ENCODE data around the gene MYO3B.
"Not testable (repeated sequence)": the region's sequence is repeated elsewhere in the genome, so short reads cannot be mapped to it uniquely, and the experiment has no call there.

The MYO3B gene

DNA sequence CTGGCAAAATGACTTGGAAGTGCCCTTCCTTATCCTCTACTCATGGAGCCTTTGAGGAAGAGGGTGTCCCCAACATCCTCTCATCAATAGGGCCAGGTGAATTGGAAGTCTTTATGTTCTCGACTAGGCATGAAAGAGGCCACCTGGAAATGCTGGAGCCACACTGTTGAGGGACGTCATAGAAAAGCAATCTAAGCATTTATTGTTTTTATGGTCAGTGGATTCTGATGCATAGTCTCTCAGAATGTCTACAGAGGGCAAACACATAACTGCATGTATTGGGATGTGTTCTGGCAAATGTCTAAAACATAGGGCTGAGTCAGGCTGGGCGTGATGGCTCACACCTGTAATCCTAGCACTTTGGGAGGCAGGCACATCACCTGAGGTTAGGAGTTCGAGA is 290.6 kb downstream of the MYO3B start:
- DNase-seq (ENCODE audit: low read depth): no peak

DNA sequence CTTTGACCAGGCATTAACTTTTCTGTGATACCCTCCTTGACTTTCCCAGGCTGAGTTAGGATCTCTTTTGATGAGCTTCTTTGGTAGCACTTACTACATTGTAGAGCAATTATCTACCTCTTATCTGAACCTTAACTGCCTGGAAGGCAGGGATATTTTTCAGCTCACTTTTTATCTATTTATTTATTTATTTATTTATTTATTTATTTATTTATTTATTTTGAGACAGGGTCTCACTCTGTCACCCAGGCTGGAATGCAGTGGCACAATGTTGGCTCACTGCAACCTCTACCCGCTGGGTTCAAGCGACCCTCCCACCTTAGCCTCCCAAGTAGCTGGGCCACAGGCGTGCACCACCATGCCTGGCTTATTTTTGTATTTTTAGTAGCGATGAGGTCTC is 294.6 kb downstream of the MYO3B start:
- not testable (repeated sequence) for DNase-seq (ENCODE audit: low read depth)

DNA sequence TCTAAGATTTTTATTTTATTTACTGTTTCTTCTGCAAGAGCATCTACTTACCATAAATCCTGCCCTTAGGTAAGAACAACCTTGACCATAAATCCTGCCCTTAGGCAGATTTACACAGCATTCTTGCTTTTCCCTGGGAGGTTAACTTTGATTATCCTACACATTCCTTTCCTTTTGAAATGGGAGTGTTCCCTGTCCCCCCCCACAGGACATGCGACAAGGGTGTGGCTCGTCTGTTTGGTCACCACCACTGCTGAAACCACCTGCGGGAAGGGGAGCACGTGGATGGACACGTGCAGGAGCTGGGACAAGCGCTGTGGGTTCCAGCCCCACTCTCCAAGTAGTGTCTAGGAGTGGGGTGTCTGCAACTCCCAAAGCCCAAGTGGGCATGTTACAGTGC is 297.9 kb downstream of the MYO3B start:
- DNase-seq (ENCODE audit: low read depth): no peak

DNA sequence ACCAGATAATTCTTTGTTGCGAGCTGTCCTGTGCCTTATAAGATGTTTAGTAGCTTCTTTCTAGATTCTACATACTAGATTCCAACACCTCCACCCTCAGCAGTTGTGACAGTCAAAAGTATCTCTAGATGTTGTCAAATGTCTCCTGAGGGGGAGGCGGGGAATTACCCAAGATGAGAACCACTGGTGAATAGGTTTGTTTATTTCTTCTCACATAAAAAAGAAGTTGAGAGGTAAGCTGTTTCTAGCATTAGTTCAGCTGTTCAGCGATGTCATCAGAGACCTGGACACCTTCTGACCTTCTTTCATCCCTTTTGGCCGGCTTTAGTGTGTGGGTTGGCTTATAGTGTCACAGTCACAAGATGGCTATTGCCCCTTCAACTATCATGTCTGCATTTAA is 299.7 kb downstream of the MYO3B start:
- no peak for DNase-seq (ENCODE audit: low read depth)

DNA sequence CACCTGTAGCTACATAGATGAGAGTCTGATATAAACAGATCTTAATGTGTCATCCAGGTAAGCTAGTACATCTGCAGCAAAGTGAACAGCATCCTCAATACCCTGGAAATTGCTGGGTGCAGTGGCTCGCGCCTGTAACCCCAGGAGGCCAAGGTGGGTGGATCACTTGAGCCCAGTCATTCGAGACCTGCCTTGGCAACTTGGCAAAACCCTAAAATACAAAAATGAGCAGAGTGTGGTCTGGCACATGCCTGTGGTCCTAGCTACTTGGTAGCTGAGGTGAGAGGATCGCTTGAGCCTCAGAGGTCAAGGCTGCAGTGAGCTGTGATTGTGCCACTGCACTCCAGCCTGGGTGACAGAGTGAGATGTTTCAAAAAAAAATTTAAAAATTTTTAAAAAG is 303.3 kb downstream of the MYO3B start:
- no peak for DNase-seq (ENCODE audit: low read depth)

DNA sequence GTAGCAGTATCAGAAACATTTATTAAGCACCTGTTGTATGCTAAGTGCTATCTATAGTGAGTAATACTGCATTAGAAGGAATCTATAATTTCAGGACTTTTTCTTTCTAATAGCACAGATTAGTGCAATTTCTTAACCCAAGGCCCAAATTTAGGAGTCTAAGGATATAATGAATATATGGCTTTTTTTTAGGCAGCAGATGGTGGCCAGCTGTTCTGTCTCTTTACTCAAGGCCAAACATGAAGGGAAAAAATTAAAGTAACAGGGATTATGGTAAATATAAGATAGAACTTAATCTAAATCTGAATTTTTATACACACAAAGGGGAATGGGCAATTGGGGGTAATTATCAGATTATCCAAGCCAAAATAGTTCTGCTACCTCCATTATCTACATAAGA is 306.6 kb downstream of the MYO3B start:
- no peak for DNase-seq (ENCODE audit: low read depth)

DNA sequence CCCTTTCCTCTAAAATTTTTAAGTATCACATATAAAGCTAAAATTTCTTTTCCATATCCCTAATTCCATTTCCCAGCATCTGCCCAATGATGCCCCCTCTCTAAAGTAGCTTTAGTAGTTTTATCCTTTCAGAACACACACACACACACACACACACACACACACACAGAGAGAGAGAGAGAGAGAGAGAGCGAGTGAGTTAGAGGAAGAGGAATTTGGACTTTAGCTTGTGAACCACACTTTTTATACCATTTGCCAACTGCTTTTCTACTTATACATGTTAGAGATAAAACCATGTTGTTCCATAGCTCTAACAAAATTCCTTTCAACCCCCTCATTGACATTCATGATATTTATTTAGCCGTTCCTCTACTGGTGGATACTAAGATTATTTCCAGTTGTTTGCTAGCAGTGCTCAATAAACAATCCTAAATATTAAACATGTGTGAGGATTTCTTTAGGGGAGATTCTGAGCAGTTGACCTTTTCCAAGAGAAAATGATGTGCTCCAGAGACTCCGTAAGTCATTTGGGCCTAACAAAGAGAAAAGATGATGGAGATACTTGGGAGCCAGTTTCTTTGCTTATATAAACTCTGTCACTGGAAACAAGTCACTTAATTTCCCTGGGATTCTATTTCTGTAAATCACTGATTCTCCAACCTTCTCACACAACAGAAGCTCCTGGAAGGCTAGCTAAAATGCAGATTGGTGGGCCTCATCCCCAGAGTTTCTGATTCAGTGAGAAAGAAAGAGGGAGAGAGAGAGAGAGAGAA is 307.5 kb downstream of the MYO3B start:
- no peak for DNase-seq (ENCODE audit: low read depth)

DNA sequence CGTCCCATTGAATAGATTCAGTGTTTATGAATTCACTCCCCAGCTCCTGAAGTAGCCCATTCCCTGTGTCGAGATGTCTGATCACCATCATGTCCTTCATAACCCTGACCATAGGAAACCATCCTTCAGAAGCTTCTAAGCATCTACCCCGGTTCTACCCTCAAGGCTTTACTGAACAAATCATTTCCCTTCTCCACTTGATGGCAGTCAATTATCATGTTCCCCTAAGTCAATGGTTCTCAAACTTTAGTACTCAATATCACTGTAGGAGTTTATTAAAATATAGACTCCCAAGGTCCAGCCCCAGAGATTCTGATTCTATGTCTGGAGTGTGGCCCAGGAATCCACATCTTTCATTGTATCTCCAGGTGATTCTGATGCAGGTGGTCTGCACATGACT is 308.8 kb downstream of the MYO3B start:
- DNase-seq (ENCODE audit: low read depth): no peak

DNA sequence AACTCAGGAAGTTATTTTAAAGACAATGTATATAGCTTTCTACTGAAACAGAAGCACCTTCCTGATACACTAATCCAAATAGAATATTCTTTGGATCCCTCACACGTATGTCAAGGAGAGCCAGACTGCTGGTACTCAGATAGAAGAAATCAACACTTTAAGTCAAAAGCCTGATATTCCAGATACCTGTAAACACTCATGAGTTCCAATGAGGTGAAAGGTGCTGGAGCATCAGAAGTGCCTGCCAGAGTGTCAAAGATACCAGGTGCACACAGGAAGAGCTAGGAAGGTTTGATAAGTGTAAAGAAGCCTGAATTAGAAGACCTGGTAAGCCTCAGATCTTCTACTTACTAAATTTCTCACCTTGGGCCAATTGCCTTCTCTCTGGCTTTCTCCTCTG is 310.9 kb downstream of the MYO3B start:
- no peak for DNase-seq (ENCODE audit: low read depth)

DNA sequence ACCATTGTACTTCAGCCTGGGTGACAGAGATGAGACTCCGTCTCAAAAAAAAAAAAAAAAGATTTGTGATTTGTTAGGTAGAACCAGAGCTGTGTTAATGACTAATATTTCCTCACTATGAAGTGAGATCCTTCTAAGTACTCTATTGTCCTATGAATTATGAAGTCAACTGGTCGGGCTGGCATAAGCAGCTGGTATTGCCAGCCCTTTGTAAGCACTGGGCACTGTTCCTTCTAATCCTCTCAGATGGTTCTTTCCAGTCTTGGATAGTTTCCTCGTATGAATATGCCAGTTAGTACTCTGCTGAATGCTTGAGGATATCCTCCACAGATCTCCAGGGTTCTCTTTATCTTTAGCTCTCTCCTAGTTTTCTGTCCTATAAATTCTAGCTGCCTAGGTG is 314.1 kb downstream of the MYO3B start:
- DNase-seq (ENCODE audit: low read depth): no peak

DNA sequence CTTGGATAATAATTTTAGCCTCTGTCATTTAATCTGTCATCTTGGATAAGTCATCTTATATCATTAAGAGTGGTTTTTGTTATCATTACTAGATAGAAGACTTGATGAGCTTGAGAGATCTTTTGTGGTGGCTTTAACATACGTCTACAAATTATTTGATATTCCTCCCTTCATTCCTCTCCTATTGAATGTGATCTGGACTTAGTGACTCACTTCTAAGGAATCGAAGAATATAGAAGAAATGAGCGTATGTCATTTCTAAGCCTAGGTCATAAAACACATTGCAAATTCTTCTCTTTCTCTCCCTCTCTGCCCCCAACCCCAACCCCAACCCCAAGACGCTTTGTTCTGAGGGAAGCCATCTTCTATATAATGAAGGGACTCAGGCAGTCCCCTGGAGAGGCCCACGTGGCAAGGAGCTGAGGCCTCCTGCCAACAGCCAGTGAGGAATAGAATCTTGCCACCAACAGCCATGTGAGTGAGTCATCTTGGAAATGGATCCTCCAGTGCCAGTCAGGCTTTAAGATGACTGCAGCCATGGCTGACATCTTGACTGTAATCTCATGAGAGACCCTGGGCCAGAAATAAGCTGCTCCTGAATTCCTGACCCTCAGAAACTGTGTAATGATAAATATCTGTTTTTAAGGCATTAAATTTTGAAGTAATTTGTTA is 315.6 kb downstream of the MYO3B start:
- no peak for DNase-seq (ENCODE audit: low read depth)

DNA sequence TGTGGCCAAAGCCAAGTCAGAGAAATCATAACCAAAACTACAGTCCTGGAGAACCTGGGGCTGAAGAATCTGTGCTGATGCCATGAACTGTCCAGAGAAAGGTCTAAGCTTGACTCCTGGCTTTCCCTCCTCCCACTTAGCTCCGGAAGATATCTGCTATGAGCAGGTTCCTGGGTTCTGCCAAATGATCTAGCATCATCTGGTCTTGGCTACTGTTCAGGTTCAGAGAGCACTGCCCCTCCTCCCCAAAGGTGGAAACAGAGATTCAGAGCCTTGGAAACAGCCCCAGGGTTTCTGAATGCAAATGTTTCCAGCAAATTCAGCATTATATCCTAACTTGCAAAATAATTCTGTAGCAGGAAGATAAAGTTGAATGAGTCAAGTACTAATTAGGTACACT is 317.9 kb downstream of the MYO3B start:
- no peak for DNase-seq (ENCODE audit: low read depth)

DNA sequence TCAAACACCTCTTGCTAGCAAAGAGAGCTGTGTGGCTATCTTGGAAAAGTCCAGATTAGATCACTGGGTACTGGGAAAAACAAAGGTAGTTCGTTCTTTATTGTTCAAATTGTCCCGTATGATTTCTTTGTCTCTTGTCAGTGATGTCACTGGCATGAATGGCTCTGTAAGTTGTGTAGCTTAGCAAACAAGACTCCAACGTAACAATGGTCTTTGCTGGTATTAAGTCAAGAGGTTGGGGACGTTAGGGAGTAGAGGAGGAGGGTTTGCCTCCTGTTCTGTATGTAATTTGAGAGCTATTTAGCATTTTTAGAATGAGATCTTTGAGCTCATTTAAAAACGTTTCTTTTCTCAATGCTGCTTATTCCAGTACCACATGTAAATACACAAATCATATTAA is 320.7 kb downstream of the MYO3B start:
- no peak for DNase-seq (ENCODE audit: low read depth)

DNA sequence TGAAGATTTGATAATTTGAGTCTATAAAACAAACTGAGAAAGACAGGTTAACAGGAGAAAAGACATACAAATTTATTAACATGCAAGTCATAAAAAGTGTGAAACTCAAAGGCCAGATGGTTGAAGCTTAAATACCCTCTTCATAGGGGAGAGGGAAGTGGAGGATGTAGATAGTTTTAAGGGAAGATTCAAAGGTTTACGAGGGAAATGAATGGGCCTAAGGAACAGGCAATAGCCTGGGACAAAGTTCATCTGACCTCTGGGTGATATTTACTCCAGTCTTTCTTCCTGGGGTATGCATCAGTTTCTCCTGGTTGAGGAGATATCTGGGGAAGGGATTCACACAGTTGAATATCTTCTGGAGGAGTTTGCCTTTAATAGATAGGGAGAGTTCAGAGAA is 322.2 kb downstream of the MYO3B start:
- no peak for DNase-seq (ENCODE audit: low read depth)

DNA sequence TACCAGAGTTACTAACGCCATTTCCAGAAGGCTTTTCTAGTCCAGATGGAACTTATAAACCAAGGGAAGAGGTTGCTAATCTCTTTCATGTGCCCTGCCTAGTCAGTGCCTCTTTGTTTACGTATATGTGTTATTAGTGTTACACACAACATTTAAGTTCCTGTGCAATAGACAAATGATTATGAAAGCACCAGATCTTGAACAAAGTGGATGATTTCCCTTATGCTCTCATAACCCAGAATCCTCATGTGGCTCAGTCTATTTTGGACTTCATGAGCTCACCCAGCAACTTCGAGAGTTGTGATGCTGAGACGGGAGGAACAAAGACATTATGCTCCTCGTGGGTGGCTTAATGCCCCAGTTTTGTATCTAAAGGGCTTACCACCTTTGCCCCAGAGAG is 322.8 kb downstream of the MYO3B start:
- no peak for DNase-seq (ENCODE audit: low read depth)

DNA sequence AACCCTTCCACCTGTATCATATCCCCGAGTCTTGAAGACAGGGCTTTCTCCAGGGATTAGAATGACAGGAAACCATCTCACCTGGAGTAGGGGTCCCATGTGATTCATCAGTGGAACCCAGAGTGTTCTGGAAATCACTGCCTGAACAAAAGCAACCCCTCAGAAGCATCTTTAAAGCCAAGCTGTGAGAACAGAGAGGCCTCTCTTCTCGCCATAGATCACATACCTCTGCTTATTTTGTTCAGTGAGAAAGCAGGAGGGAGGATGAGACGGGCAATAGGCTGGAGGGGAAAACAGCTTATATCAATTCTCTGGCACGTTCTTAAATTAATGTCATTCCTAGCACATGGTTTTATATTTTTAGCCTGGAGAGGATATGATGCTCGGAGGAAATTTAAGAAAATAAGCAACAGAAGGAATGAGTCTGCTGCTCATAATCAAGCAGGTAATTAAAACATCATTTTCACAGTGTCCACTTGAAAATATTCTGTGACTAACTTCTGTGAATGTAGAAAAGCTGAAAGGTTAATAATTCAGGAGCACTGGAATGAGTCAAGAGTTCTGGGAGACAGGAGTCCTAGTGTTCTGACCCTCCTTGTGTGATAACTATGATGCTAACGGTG is 323.6 kb downstream of the MYO3B start:
- DNase-seq (ENCODE audit: low read depth): no peak

DNA sequence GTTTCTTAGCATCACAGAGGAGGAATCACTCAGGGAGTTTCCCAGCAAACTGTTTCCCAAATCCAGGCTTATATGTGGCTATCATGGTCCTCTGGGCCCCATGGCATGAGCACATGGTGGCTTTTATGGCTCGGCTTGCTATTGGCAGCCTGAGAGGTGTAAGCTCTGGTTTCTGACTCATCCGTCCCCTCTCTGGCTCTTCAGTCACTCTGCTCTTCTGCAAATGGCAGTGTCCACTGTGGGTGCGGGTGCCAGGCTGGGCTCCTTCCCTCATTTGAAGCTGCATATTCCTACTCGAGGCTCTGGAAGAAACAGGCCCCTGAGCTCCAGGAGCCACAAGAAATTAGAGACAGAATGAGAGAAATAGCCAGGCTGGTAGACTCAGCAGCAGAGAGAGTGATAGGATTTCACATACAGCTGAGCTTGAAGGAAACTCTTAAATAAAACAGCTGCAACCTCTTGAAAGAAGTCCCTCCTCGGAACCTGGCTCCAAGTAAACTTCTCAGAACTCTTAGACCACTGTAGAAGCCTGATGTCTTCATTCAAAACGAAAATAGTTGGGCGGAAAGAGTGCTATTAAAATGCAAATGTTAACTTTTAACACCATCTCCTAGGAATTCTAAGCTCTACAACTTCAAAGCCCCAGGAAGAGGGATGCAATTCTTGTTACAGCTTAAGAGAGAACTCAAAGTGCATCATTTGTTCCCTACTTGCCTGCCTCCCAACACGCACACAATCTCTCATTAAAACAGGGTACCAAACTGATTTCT is 324.6 kb downstream of the MYO3B start:
- DNase-seq (ENCODE audit: low read depth): no peak

DNA sequence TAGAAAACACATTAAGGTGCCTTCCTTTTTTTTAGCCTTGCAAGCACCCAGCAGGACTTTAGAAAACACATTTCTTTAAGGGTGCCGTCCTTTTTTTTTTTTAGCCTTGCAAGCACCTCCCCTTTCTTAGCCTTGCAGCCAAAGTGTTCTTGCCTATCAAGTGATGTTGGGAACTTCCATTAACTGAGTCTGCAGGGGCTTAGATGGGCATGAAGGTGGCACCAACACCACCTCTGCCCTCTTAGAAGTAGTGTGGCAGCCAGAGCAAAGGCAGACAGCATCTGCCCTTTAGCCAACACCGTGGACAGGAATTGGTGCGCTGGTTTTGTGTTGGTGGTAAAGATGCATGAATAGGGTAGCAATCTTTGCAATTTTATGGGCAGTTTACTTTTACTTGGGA is 325.6 kb downstream of the MYO3B start:
- DNase-seq (ENCODE audit: low read depth): no peak

DNA sequence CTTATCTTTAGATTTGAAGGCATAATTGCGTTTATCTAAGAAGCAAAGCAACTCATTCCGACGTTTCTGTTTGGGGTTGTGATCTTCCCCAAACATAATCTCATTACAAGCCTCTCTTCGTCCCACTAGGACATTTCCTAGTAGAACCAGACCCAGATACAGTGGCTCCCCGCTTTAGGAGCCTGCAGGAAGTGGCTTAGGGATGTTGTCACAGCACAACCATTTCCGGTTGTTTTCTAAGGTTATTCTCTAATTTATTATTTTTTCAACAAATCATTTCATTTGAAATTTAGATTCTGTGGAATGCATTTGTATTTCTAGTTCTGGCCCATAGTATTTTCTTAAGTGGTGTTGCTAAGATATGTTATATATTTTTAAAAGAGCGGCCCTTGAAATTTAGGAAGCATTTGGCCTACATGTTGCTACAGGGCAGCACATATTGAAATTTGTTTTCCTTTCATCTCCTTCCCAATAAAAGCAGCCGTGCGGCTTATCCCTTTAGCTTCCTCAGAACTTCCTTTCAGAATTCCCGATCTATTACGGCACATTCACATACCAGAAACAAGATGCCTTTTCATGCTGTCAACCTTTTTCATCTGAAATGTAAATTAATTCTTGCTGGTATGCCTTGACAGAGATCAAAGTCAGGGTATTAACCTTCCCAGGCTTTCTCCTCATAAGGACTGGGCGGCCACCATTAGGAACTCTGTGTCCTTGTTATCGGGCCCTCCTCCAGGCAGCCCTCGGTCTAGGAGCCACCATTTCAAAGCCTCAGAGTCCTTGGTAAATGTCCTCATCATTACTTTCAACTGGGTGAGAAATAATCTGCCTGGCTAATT is 326.2 kb downstream of the MYO3B start:
- no peak for DNase-seq (ENCODE audit: low read depth)

DNA sequence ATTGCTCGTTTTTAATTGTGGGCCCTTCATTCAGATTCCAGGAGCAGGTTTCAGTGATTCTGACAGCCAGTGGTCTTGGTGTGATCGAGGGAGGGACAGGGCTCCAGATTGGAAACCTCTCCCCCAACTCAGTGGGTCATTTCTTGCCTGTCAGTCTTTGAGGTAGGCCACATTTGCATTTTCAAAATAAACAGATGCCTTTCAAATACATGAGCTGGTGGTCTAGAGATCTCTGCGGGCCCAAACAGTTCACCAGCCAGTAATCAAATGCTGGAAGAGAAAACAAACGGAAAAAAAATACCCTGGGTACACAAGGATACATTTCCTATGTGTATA is 326.8 kb downstream of the MYO3B start:
- DNase-seq (ENCODE audit: low read depth): no peak

DNA sequence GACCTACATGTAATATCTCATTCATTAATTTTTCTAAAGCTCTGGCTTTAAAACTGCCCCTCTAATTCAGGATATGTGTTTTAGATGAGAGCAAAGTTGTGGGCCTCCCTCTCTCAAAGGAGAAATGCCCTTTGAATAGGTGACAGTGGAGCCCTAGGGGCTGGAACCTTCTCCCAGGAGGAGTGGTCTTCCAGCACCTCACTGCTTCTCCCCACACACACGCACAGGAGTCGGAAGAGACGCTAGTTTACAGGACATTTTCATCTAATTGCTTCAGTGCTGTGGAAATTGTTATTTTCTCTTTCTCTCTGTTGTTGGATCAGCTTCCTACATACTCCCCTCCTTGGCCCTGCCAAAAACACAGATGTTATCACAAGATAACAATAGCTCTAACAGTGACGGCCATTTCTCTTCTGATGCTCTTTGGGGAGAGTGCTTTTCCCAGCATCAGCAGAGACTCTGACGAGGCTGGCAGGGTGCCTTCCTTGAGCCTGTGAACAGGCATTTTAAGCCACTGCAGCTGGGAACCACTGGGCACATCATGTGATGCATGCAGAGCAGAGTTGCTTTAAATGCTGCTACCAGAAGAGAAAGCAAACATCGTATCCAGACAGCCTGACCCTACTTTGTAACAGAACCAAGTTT is 327.8 kb downstream of the MYO3B start:
- no peak for DNase-seq (ENCODE audit: low read depth)
